SK-N-DZ (cell line): Measurements from ENCODE around the gene ZNF112.

Experiments used
- DNase-seq: peaks from one replicate; pipeline ENCODE4 v3.0.0-alpha.2; 2015; ENCODE audit warnings: low spot score
- small RNA-seq, 2 experiments: library from RNA; depleted of rRNA; stranded (forward); fragments of <200 nt; gene quantifications; one replicate each; pipeline ENCODE3, GENCODE V24; 2014

The ZNF112 gene

DNA sequence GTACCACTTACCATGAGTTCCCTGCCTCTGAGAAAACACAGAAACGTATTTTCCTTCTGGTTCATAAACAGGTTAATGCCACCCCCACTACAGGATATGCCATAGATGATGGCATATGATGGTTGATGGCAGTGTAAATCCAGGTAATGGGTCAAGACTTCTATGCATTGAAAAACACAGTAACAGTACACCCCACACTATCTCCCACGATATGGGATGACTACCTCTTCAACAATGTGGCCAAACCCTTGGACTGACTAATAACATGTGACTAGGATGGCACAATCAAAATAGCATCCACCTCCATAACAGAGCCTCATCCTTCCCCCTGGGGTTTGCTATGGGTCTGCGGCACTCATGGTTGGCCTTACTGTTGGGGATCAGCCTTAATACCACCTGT lies 73.6 kb downstream of the ZNF112 start:
- no peak for DNase-seq

DNA sequence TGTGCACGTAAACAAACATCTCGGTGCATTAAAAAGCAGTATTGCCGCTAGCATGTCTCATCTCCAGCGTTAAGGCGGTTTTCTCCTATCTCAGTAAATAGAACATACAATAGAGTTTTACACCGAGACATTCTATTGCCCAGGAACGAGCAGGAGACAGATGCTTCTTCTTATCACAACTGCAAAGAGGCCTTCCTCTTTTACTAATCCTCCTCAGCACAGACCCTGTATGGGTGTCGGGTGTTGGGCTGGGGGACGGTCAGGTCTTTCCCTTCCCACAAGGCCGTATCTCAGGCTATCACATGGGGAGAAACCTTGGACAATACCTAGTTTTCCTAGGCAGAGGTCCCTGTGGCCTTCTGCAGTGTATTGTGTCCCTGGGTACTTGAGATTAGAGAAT lies 75.6 kb downstream of the ZNF112 start:
- no peak for DNase-seq

DNA sequence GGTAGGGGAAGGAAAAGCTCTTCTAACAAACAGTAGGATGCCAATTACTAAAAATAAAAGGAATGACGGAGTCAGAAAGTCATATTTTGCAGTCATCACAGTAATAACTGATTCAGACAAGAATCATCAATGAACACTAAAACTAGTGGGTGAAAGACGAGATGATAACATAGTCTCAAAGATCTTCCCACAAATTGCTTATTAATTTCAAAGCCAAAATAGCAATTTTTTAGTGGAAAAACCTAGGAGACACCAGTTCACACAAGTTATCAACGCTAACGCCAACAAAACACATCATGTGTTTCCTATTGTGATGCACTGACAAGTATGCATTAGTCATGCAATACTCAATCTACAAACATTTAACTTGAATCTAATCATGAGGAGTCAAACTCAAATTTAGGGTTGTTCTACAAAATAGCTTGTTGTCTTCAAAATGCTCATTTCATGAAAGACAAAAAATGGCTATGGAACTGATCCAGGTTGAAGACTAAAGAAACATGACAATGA lies 78.2 kb downstream of the ZNF112 start:
- DNase-seq: no peak

DNA sequence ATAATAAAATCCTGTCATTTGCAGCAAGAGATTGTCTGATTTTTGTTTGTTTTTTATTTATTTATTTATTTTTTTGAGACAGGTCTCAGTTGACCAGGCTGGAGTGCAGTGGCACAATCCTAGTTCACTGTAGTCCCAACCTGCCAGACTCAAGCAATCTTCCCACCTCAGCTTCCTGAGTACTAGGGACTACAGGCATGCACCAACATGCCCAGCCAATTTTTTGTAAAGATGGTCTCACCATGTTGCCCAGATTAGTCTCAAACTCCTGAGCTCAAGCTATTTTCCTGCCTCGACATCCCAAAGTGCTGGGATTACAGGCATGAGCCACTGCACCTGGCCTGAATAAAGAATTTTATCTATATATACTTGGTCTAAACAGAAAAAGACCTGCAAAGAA lies 79.1 kb downstream of the ZNF112 start:
- no peak for DNase-seq

Small RNAs within 50 kb of the gene (small RNA-seq; reads per million reads assigned to genes)
- 0 reads per million in 2 experiments for gene NDUFA3P1
